Fibroblast of villous mesenchyme (primary cell): ENCODE results near the gene CAMK1G. TPM values are rescaled to one million over a fixed set of nuclear protein-coding genes. Genes with fewer than 3 reads are reported as not detected.

Source experiments
- DNase-seq: peaks from one replicate; pipeline ENCODE4 v3.0.0-alpha.2; 2010; ENCODE audit warnings: low read depth
- H3K4me3 ChIP-seq: 2 replicates; pipeline ENCODE4 v1.5.1; 2011; ENCODE audit warnings: low read depth, mild to moderate bottlenecking, low read length
- total RNA-seq: library from RNA; depleted of rRNA; stranded (reverse); fragments of >200 nt; gene quantifications from 2 replicates; pipeline ENCODE4 v1.2.3, GENCODE V29; 2012
- TF ChIP-seq, protein P1 (sequence below): IDR thresholded peaks from 2 replicates; pipeline ENCODE4 v1.5.1; 2012; ENCODE audit warnings: low read depth, mild to moderate bottlenecking, low read length; ENCODE audit not compliant: insufficient read depth

Gene CAMK1G
- total RNA-seq, 1 donor: 9.1 TPM

DNA sequence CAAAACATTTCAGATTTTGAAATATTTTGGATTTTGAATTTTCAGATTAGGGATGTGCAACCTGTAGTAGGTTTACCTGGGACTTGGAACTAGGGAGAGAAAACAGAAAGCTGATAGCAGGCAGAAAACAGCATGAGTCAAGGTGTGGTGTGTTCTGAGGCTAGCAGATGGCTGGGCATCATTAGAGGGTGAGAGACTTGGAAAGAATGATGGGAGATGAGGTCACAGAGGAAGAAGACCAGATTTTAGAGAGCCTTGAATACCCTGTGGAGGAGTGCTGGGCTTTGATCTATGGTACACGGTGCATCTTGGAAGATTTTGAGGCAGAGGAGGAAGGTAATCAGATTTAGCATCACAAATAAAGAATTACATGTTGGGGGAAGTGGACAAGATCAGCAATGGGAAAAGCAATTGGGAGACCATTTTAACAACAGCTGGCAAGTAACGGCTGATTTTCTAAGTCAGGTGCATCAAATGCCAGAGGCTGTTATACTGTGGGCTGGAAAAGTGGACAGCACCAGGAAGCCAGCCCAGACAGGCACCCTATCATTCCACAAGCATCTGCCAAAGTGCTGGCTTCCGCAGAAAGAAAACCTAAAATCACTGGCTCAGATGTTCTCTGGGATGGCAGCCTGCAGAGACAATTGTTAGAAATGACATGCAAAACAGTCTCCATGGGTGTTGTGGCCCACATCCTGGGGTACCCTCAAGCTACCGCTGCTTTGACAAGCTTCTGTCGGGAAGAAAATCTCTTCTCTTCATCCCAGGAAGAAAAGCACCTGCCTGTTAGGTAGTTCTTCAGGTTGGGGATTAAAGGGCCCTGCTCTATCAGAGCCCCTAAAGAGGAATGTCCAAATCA is 30.9 kb upstream of the CAMK1G start:
- DNase-seq: no peak
- no peak overlapping the region for H3K4me3 ChIP-seq
- TF ChIP-seq, protein P1, sequence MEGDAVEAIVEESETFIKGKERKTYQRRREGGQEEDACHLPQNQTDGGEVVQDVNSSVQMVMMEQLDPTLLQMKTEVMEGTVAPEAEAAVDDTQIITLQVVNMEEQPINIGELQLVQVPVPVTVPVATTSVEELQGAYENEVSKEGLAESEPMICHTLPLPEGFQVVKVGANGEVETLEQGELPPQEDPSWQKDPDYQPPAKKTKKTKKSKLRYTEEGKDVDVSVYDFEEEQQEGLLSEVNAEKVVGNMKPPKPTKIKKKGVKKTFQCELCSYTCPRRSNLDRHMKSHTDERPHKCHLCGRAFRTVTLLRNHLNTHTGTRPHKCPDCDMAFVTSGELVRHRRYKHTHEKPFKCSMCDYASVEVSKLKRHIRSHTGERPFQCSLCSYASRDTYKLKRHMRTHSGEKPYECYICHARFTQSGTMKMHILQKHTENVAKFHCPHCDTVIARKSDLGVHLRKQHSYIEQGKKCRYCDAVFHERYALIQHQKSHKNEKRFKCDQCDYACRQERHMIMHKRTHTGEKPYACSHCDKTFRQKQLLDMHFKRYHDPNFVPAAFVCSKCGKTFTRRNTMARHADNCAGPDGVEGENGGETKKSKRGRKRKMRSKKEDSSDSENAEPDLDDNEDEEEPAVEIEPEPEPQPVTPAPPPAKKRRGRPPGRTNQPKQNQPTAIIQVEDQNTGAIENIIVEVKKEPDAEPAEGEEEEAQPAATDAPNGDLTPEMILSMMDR: no peak

DNA sequence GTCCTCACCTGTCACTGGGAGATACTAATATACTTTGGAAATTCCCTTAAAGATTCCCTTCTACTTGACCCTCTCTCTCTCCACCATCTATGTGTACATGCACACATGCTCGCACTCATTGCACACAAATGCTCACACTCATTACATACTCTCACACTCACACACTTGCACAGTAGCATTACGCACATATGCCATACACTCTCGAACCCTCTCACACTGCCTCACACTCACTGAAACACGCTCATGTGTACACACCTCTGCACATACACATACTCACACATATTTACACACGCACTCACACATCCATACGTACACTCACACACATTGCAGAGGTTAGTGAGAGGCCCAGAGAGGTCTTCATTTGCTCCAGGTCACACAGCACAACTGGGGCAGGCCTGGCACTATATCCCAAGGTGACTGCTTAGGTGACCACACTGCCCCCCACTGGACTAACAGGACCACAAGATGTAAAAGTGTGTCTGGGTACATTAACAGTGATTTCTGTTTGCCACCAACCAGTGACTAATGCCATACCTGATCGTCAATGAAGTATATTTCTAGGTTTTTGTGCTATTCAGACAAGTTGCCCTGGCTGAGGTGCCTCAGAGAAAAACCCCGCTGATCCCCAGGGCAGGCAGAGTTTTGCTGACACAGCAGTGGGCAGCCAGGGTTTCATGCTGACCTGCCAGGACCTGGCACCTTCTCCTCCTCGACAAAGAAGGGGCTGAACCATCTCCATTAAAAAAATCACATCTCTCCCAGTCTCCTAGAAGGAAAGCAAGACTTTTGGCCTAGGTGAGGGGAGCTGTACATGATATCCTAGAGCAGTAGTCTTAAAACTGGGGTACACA is 28.5 kb upstream of the CAMK1G start:
- TF ChIP-seq, protein P1: no peak
- no peak for DNase-seq
- H3K4me3 ChIP-seq: no peak overlapping the region

DNA sequence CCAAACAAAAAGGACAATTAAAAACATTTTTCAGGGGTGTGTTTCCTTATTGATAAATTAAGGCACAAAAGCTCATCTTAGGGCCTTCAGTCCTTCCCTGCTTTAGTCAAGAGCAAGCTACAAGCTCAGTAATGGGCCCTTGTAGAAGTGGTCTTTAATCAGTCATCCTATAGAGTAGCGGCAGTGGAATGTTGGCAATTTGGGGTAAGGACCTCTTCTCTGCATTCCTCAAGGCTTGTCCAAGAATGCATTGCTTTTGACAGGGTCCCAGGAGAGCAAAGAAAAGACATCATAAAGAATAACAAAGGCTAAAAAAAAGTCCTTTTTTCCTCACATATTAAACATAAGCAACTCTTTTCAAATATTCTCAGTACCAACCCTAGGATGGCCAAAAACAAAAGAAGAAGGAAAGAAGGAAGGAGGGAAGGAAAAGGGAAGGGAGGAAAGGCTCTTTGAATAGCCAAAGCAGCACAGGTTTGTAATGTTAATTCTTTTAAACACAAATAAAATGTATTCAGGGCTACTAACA is 27.3 kb upstream of the CAMK1G start:
- TF ChIP-seq, protein P1: no peak
- no peak for DNase-seq

DNA sequence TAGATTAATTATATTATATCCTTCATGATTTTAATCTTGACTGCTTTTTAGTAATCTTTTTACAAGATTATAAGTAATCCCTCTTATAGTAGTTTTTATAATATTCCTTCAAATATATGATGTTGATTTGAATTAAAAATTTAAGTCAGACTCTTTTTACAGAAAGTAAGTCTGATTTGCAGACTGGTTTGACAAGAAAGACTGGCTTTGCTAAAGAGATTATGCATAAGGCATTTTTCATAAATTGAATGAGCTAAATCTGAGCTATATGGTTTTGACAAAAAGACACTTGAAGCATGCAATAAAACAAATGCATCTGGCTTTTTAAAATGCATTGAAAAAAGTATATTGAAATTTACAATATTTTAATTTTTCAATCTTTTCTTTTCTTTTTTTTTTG is 26.3 kb upstream of the CAMK1G start:
- TF ChIP-seq, protein P1: no peak
- DNase-seq: no peak
- no peak overlapping the region for H3K4me3 ChIP-seq

More for the DNA sequence above, 27.3 kb upstream of the CAMK1G start:
- no peak overlapping the region for H3K4me3 ChIP-seq

DNA sequence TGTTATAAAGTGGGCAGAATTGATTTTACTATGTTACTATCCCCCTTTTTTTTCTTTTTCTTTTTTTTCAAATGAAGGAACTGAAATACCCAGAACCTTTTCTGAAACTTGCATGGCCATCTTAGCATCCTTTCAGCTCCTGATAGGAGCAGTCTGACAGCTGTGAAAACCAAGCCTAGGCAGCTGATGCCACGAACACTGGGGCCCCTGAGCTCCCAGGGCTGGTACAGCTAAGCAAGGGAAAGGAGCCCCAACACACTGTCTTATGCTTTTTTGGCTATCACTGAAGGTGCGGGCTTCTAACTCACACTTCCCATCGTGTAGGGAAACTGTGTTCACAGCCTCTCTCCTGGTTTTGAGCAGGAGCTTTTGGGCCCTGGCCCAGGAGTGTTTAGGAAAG is 23.0 kb upstream of the CAMK1G start:
- TF ChIP-seq, protein P1: no peak
- DNase-seq: no peak
- no peak overlapping the region for H3K4me3 ChIP-seq

DNA sequence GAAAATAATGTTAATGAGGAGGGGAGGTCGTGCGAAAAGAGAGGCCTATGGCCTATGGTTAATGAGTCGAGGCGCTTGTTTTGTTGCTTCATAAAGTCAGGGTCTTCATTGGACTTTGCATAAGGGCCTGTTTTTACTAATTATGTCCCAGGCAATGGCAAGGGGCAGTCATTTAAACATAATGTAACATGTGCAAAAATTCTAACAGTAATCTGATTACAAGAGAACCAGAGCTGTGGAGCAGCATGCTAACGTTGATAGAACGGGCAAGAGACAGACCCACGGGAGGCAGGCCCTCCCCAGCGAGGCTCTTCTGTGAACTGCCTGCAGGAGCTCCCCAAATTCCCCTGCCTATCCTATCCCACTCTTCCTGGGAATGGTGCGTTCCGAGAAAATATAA is 22.6 kb upstream of the CAMK1G start:
- TF ChIP-seq, protein P1: no peak
- no peak for DNase-seq
- H3K4me3 ChIP-seq: no peak overlapping the region
